ENCODE data around the gene PCDHGA2.

GRCh38 chr5:141322261-141322660, 16.3 kb upstream of the PCDHGA2 start:
- TF ChIP-seq ZC3H10 (CRISPR knock-in tag; IDR thresholded peaks at IDR 0.05) (no peak), GLIS3 (CRISPR knock-in tag; IDR thresholded peaks at IDR 0.05) (no peak), ARNTL (CRISPR knock-in tag; IDR thresholded peaks at IDR 0.05; ENCODE audit: borderline replicate concordance, low read depth) (no peak), CREB5 (CRISPR knock-in tag; IDR thresholded peaks at IDR 0.05; ENCODE audit: low read depth) (no peak), ZNF8 (CRISPR knock-in tag; IDR thresholded peaks at IDR 0.05) (no peak), RARB (CRISPR knock-in tag; IDR thresholded peaks at IDR 0.05) (no peak), TOX (CRISPR knock-in tag; IDR thresholded peaks at IDR 0.05; ENCODE audit: borderline replicate concordance) (no peak), ZFP3 (CRISPR knock-in tag; IDR thresholded peaks at IDR 0.05) (no peak), ZFP30 (CRISPR knock-in tag; IDR thresholded peaks at IDR 0.05) (no peak), ISL1 (CRISPR knock-in tag; IDR thresholded peaks at IDR 0.05) (no peak)
- TF ChIP-seq, protein P1, sequence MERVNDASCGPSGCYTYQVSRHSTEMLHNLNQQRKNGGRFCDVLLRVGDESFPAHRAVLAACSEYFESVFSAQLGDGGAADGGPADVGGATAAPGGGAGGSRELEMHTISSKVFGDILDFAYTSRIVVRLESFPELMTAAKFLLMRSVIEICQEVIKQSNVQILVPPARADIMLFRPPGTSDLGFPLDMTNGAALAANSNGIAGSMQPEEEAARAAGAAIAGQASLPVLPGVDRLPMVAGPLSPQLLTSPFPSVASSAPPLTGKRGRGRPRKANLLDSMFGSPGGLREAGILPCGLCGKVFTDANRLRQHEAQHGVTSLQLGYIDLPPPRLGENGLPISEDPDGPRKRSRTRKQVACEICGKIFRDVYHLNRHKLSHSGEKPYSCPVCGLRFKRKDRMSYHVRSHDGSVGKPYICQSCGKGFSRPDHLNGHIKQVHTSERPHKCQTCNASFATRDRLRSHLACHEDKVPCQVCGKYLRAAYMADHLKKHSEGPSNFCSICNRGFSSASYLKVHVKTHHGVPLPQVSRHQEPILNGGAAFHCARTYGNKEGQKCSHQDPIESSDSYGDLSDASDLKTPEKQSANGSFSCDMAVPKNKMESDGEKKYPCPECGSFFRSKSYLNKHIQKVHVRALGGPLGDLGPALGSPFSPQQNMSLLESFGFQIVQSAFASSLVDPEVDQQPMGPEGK (CRISPR knock-in tag; IDR thresholded peaks at IDR 0.05; ENCODE audit: borderline replicate concordance) = no peak
- TF ChIP-seq, protein P2, sequence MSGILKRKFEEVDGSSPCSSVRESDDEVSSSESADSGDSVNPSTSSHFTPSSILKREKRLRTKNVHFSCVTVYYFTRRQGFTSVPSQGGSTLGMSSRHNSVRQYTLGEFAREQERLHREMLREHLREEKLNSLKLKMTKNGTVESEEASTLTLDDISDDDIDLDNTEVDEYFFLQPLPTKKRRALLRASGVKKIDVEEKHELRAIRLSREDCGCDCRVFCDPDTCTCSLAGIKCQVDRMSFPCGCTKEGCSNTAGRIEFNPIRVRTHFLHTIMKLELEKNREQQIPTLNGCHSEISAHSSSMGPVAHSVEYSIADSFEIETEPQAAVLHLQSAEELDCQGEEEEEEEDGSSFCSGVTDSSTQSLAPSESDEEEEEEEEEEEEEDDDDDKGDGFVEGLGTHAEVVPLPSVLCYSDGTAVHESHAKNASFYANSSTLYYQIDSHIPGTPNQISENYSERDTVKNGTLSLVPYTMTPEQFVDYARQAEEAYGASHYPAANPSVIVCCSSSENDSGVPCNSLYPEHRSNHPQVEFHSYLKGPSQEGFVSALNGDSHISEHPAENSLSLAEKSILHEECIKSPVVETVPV (CRISPR knock-in tag; IDR thresholded peaks at IDR 0.05) = no peak
- TF ChIP-seq, protein P3, sequence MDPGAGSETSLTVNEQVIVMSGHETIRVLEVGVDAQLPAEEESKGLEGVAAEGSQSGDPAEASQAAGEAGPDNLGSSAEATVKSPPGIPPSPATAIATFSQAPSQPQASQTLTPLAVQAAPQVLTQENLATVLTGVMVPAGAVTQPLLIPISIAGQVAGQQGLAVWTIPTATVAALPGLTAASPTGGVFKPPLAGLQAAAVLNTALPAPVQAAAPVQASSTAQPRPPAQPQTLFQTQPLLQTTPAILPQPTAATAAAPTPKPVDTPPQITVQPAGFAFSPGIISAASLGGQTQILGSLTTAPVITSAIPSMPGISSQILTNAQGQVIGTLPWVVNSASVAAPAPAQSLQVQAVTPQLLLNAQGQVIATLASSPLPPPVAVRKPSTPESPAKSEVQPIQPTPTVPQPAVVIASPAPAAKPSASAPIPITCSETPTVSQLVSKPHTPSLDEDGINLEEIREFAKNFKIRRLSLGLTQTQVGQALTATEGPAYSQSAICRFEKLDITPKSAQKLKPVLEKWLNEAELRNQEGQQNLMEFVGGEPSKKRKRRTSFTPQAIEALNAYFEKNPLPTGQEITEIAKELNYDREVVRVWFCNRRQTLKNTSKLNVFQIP (CRISPR knock-in tag; IDR thresholded peaks at IDR 0.05; ENCODE audit: borderline replicate concordance, low read depth) = no peak
